Subcutaneous adipose tissue (tissue), 4 donors: ENCODE data around the gene EEFSEC. TPM values are rescaled to one million over a fixed set of nuclear protein-coding genes. Genes with fewer than 3 reads are reported as not detected.

ENCODE experiments used
- total RNA-seq, 4 donors: library from RNA; depleted of rRNA; stranded (reverse); fragments of >200 nt; gene quantifications; one replicate each; pipeline ENCODE4 v1.1.0, GENCODE V29; 2016
- TF ChIP-seq, protein P1 (sequence below): fragments of 450-650 bp; IDR thresholded peaks from one replicate; pipeline ENCODE4 v1.5.1; 2016; ENCODE audit warnings: low read depth, mild to moderate bottlenecking, control low read depth, antibody characterized with exemption, moderate library complexity

The EEFSEC gene
- total RNA-seq, 4 donors from 2014 or later = 13.7 to 26.9 (median 17.4) TPM

DNA sequence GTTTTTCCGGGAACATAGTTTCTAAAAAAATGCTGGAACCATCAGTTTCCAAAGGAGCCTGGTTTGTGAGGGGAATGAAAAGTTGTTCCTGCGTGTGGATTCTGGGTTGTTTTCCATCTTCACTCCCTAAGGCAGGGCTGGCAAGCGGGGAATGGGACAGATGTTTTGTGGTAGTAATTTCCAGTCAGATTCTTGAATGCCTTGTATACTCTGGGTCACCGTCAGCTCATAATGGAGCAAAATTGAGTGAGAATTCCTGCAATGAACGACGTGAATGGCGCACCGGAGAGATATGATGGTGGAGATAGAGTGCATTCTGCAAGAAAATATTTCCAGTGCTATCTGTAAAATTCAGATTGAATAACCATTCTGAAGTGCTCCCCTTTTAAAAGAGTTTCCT is 19.9 kb downstream of the EEFSEC start:
- TF ChIP-seq, protein P1, sequence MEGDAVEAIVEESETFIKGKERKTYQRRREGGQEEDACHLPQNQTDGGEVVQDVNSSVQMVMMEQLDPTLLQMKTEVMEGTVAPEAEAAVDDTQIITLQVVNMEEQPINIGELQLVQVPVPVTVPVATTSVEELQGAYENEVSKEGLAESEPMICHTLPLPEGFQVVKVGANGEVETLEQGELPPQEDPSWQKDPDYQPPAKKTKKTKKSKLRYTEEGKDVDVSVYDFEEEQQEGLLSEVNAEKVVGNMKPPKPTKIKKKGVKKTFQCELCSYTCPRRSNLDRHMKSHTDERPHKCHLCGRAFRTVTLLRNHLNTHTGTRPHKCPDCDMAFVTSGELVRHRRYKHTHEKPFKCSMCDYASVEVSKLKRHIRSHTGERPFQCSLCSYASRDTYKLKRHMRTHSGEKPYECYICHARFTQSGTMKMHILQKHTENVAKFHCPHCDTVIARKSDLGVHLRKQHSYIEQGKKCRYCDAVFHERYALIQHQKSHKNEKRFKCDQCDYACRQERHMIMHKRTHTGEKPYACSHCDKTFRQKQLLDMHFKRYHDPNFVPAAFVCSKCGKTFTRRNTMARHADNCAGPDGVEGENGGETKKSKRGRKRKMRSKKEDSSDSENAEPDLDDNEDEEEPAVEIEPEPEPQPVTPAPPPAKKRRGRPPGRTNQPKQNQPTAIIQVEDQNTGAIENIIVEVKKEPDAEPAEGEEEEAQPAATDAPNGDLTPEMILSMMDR = no peak

DNA sequence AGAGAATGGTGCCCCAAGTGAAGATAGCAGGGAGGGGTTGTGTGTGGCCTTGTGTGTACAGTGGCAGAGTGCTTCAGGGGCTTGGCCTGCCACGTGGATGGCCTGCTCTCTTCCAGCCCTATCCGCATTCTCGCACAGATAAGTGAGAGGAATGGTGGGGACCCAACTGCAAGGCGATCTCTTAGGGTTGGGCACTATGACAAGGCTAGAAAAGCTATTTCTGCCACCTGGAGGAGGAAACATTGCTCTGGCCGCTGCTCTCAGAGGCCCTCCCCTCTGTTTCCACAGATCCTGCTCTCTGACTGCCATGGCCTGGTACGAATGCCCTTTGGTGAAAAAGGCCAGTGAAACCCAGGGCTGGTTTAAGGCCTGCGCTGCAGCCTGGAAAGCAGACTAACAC is 20.6 kb downstream of the EEFSEC start:
- TF ChIP-seq, protein P1 = no peak

DNA sequence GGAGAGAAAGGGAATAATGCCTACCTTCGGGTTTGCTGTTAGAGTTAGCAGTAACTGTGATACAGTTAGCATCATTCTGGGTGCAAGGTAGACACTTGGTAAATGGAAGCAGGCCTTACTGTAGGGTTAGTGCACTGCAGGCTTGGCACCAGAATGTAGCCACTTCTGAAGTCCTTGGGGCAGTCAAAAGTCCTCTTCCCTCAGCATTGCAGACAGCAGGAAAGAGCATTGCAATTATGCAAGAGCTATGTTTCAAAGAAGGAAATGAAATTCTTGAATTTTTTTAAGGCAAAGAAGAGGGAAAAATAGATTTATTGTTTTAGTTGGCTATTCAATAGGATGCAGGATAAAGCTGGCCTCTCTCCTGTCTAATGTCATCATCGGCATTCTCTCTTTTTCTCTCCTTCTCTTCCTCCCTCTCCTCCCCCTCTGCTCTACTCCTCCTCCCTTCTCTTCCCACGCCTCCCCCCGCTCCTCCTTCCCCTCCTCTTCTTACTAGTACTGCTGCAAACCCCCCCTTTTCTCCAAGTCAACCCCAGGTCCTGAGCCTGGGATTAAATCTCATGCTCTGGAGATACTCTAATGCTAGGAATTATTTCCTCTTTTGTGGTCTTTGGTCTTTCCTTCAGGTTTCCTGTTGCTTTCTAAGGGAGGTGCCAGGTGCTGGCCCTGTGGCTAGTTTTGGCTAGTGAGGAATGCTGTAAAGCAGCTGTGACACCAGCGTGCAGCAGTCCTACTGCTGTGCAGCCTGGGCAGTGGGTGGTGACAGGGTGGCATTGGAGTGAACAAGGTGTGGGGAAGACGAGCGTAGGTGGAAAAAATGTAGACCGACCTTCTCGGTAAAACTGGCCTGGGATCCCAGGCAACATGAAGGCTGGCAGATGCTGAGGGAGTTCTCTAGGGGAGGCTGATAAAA is 21.7 kb downstream of the EEFSEC start:
- TF ChIP-seq, protein P1 = no peak

DNA sequence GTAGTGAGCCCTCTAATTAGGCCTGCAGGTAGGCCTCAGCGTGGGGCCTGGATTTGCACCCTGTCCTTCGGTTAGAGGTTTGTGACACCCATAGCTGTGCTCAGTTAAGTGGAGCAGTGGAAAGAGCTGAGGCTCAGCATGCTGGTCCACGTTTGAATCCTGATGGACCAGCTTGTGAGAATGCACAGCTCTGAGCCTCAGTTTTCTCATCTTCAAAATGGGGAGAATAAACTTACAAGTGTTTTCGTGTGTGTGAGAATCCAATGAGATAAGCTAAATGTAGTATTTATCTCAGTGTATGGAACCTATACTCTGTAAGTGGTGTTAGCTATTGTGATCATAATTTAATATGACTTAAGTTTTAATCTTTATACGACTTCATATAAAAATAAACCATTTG is 22.5 kb downstream of the EEFSEC start:
- TF ChIP-seq, protein P1 = no peak

DNA sequence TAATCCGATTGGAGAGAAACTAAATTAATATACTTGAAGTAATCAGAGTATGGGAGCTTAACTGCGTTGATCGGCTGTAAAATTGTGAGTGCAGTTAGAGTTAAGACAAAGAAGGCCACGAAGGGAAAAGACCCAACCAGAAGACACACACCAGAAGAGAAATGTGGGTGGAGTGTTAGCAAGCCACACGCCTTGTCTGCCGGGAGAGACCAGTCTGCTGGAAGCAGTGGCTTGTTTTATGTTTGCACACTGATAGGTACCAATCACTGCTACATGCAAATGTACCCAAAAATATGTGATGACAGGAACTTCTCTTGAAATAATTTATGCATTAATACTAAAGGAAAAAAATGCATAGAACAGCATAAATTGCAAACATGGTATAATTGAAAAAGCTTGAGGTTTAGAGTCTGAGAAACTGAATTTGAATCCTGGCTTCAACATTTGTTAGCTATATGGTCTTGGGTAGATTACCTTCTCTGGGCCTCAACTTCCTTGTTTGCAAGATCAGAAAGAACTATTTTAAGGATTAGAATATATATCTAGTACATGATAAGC is 23.1 kb downstream of the EEFSEC start:
- TF ChIP-seq, protein P1 = no peak

DNA sequence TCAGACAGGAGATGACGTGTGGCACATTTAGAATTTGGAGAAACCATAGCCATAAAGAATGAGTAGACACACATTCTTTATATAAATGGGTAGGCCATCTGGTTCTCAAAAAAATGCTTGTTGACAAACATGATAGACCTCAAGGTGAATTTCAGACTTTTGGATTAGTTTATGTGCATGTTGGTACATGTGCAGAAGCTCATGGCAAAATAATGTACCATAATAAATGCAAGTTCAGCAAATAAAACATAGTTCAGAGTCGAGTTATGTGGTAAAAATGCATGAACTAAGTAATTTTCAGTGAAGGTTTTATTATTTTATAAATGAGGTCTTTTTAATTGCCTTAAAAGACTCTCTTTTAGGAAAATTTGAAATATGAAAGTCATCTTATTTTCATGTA is 24.6 kb downstream of the EEFSEC start:
- TF ChIP-seq, protein P1 = no peak

DNA sequence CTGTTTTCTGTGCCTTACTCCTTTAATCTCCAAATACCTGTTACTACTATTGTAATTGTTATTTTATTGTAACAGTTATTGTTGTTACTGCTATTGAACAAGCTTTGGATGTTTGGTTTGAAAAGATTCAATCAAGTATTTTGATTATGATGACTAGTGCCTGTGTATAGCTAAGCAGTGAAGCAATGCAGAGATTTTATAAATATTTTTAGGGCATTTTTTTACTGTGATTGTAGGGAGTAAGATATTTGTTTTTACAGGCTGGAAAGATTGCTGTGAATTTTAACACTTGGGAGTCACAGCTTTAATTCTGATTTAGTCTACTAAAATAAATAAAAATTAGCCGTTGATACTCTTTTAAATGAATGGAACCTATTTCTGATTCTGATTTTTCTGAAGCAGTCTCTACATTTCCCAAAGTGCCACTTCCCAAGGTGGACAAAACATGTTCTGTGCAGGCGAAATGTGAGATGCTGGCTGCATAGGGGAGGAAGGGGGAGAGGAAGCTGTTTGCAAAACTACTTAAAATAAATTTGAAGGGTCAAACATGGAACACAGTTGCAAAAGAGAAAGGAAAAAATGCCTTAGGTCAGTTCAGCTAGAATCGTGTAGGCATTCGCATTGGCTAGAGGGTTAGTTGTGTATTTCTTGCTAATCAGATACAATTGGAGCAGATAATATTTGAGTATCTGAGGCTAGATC is 25.7 kb downstream of the EEFSEC start:
- TF ChIP-seq, protein P1 = no peak
